SIG-M5 treated with dmso at 0.1 percent for 504 hours (cell line): ENCODE results near the gene DYNC2H1.

Experiments
- DNase-seq: peaks from one replicate; lab custom pipeline; 2025; ENCODE audit not compliant: unreplicated experiment; lab: John Stamatoyannopoulos, UW

The DYNC2H1 gene

DNA sequence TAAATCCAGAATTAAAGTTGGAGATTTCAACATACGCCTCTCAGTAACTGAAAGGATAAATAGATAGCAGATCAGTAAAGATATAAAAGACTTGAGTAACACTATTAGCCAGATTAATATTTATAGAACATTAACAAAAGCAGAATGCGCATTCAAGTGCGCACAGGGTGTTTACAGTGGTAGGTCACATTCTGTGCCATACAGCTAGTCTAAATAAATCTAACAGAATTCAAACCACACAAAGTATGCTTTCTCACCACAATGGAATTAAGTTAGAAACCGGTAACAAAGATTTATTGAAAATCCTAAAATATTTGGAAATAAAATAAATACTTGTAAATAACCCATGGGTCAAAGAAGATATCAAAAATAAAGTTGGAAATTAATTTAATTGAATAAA is 341.0 kb downstream of the DYNC2H1 start:
- no peak for DNase-seq

DNA sequence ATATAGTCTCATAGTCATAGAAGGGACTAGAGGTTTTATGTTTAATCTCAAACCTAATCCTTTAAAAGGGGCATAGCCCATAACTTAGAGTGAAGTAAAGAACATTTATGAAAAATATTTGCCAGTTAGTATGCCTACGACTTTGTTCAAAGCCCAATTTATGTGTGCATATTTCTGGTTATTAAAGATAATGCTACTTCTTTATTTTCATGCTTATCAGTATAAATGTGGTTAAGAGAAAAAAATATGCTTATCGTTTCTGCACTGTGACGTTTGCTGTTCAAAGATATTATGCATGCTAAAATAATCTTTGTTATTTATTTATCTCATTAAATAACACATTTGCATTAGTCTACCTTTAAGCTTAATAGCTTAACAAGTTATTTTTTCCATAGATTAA is 343.9 kb downstream of the DYNC2H1 start:
- DNase-seq, result no peak

DNA sequence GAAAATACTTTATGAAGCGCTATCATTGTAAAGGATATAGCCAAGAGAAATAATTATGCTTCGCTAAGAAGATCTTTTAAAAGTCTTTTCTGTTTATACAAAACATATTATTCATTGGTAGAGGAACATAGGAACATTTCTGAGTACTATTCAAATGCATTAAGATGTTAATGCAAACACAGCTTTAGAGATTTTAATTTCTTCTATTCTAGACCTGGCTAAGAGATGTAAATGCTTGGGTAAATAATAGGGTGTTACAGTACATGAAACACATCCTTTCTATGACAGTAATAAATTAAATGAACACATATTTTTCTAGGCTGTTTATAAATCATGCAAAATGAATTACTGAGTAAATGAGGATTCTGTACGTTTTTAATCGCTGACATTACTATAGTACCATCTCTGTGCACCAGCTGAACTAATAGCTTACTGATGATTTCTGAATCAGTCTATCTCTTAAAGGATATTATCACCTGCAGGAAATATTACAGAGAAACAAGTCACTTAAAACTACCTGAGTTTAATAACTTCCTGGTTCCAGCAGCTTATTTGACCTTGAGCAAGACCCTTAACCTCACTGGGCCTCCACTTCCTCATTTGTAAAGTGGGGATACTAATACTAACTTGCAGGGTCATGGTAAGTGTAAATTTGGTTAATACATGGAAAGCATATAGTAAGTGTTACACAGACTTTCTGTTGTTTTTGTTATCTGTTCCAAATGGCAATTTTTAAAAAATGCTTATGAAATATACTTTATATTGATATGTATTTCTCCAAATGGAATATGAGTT is 344.9 kb downstream of the DYNC2H1 start:
- DNase-seq, result no peak

DNA sequence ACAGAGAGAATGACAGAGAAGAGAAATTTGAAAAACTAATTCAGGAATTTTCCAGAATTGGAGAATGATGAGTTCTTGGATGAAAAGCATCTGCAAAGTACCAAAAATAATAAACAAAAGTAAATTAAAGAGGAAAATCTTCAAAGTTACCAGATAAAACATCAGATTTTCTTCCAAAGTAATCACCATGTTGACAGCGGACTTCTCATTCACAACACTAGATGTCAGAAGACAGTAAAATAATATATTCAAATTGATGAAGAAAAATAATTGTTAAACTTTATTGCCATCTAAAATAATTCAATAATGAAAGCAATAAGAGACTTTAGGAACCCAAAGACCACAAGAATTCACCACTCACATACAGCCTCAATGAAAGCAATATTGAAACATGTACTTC is 355.2 kb downstream of the DYNC2H1 start:
- DNase-seq, result no peak

DNA sequence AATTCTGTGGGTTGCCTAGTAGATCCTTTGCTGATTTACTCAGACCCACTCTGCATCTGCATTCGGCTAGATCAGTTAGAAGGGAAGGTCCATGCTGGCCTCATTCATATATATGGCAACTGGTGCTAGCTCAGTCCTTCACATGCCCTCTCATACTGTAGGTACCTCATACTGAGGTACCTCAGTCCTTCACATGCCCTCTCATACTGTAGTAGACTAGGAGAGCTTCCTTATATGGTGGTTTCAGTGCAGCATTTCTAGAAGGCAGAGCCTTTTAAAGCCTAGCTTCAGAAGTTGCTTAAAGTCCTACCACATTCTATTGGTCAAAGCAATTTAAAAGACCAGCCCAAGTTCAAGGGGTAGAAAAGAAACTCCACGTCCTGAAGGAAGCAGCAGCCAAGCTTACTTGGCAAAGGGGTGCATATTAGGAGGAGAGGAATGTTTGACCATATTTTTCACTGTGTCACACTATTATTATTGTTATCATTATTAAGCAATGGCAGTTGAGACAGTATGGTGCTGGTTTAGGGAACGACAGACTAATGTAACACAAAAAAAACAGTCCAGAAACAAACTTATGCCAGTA is 356.4 kb downstream of the DYNC2H1 start:
- DNase-seq, result no peak

DNA sequence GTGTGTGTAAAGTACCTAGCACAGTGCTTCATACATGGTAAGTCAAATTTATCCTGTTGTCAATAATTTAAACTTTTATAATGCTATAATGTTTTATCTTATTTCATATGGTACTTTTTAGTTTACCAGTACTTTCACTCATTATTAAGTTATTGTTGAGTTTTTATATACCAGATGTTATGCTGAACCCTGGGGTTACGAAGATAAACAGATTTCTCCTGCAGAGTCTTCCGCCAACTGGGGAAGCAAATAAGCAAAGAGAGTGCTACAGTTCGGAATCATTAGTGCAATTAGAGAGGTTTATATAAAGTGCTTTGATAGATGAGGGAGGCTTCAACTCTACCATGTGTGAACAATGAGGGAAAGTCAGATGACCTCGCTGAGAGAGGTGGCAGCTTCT is 362.3 kb downstream of the DYNC2H1 start:
- DNase-seq, result no peak

DNA sequence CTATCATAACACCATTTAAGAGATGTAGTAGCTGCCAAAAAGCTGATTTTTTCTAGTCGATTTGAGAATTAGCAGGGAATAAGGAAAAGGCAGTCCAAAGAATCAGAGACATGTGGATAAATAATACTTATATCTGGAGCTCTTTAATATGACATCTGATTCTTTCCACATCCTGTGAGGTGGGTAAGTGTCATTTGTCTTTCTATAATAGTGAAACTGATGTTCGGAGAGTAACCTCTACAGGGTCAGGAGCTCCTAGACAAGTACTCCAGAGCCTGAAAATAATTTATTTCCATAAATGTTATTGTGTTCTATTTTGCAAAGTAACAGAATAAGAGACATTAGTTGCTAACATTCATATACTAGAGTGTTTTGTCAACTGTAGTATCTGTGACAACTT is 367.6 kb downstream of the DYNC2H1 start:
- DNase-seq, result no peak

DNA sequence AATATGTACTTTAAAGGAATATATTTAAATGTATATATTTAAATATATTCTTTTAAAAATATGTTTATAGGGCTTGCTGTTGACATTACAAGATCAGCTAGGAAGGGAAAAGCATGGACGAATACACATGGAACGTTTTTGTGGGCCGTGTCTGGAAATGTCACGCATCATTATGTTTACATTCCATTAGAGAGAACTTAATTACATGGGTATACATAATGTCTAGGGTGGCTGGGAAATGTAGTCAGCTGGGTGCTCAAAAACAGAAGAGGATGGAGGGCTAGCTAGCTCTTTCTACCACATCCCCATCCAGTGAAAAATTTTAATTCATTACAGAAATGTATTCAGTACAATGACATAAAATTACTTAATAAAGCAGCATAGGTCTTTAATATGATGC is 371.2 kb downstream of the DYNC2H1 start:
- DNase-seq, result no peak

DNA sequence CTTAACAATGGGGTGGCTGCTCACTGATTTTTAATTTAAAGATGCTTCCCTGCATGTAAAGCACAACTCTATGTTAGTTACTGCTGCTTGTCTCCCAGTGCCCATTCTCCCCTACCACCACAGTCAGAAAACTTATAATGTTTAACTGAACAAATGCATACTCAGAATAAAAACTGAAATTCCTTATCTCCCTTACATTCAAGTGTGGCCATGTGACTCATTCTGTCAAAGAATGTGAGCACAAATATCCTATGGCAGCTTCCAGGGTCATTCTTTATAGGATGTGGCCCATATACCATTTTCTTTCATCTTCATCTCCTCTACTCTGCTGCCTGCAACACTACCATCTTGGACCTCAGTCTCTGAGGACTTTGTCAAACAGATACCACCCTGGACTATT is 374.8 kb downstream of the DYNC2H1 start:
- no peak for DNase-seq

DNA sequence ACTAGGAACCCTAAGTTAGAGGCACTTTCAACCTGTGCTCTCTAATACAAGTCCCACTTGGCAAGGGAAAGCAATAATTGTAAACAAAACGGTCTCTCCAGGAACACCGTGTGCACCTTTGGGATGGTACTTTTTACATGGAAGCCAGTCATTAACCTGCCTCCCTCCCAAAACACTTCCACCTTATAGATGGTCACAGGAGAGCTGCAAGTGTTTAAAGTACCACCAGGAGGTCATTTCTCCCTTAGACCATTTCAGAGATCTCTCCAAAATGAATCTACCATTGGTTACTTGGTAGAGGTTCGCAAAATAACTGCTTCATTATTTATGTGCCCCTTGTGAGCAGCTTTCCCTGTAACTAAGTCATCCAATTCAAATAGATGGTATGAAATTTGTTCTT is 375.3 kb downstream of the DYNC2H1 start:
- DNase-seq, result no peak

DNA sequence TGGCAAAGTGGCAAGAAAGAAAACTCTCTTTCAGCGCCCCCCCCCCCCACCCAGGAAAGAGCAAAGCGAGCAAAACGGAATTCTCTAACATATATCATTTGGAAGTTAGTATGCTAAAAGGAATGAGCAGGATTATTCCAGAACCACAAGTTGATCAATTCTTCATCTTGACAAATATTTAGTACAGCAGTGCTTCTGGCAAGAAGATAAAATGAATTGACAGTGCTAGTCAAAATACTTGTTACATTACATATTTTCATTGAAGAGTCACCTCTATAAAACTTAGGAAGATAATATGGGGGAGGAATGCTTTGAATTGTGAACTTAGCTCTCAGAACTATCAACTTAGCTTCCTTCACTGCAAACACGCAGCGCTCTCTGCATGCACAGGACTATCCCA is 377.4 kb downstream of the DYNC2H1 start:
- DNase-seq, result no peak

DNA sequence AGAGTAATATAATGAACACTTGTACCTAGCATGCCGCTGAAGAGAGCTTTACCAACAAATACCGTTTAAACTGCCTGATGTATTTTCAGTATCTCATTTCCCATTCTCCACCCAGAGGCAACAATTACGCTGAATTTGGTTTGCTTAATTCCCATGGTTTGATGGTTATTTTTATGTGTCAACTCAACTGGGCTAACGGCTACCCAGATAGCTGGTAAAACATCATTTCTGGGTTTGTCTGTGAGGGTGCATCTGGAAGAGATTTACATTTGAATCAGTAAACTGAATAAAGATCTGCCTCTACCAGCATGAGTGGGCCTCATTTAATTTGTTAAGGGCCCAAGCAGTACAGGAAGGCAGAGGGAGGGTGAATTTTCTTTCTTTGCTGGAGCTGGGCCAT is 377.9 kb downstream of the DYNC2H1 start:
- no peak for DNase-seq

DNA sequence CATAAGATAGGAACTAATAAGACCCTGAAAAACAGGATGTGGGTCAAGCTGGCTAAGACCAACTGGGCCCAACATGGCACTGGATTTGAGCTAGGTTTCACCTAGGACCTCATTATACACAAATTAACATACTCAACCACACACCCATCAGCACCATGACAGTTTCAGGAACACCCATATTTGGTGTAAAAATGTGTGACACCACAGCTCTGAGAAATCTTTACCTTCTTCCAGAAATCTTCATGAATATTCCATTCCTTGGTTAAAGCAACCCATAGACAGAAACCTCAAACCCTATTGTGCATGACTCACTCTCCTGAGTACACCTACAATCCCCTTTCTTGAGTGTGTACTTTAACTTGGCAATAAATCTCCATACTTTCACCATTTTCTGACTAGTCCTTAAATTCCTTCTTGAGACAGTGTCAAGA is 378.8 kb downstream of the DYNC2H1 start:
- DNase-seq, result no peak

DNA sequence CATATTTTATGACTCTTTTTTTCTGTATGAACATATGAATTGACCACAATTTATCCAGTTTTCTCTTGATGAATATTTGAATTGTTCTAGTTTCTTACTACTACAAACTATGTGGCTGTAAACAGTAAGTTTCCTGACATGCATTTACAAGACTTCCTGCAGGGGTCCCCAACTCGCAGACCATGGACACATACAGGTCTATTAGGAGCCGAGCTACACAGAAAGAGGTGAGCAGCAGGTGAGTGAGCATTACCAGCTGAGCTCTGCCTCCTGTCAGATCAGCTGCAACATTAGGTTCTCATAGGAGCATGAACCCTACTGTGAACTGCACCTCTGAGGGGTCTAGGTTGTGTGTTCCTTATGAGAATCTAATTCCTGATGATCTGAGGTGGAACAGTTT is 379.4 kb downstream of the DYNC2H1 start:
- no peak for DNase-seq

DNA sequence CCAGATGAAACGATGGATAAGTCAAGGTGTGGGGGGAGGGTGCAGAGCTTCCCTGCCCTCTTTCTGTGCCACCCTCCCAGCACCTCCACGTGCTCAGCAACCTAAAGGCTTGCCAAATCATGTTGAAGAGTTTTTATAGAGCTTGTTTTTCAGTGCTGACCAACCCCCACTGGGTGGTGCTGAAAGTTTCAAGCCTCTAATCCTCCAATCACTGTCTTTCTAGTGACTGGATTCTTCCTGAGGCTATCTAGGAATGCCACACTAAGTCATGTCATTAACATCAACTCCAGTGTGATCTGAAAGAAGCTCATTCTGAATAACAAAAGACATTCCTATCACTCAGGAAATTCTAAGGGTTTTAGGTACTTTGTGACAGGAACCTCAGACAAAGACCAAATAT is 382.6 kb downstream of the DYNC2H1 start:
- DNase-seq, result no peak

DNA sequence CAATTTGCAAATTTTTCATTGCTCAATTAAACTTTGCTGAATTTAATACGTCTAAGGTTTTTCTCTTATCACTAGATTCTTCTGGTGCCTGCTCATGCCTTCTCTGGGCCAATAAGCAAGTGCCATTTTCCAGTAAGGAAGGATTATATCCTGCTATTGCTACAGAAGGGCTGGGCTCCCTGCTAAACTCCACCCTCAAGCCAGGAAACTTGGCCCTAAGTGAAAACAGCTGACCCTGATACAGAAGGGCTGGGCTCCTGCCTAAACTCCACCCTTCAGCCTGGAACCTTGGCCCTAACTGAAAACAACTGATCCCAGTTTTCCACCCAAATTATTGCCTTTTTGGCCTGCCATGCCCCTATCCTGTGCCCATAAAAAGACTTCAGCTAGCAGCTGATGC is 385.3 kb downstream of the DYNC2H1 start:
- DNase-seq, result no peak

DNA sequence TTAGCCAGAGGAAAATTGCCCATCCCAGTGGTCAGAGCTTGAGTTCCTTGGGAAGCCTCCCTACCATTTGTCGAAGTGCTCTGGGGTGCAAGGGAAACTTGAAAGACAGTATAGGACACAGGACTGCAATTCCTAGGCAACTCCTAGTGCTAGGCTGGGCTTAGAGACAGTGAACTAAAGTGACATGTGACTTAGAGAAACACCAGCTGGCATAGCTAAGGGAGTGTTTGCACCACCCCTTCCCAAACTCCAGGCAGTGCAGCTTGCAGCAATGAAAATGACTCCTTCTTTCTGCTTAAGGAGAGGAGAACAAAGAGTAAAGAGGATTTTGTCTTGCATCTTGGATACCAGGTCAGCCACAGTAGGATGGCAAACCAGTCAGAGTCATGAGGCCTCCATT is 388.0 kb downstream of the DYNC2H1 start:
- no peak for DNase-seq

DNA sequence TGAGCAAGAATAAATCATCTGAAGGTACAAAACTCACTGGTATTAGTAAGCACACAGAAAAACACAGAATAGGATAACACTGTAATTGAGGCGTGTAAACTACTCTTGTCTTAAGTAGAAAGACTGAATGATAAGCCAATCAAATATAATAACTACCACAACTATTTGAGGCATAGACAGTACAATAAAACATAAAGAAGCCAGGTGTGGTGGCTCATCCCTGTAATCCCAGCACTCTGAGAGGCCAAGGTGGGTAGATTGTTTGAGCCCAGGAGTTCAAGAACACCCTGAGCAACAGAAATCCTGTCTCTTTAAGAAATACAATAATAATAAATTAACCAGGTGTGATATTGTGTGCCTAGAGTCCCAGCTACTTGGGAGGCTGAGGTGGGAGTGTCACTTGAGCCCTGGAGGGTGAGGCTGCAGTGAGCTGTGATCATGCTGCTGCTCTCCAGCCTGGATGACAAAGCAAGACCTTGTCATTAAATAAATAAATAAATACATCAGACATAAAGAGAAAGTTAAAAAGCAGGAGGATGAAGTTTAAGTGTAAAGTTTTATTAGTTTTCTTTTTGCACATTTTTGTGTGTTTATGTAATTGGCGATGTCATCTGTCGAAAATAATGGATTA is 390.6 kb downstream of the DYNC2H1 start:
- no peak for DNase-seq

DNA sequence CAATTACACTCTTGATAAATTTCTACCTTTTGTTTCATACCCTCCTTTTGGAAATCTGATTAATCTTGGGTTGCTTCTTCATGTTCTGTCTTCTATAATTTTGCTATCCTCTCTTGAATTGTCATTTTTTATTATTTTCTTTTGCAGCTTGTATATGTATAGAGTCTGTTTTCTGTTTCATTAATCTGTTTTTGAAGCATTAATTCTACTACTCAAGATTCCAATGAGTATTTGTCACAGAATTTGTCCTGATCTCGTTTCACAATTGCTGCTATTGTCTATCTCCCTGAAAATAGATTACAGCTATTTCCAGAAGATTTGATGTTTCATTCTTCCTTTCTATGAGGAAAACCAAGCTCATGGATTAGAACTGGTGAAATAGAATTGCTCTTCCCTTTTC is 406.1 kb downstream of the DYNC2H1 start:
- DNase-seq, result no peak

DNA sequence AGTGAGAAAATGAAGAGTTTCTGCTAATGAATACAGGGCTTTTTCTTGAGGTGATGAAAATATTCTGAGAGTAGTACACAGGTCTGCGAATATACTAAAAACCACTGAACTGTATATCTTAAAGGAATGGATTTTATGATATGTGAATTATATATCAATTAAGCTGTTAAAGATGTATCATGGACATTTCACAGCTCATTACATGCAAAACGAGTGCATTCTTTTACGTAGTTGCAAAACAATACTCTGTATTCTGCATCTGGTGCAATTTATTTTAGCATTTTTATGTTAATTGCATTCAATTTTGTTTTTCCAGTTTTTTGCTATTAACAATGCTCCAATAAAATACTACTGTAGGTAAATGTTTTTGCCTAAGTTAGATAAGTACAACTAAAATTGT is 411.6 kb downstream of the DYNC2H1 start:
- no peak for DNase-seq

DNA sequence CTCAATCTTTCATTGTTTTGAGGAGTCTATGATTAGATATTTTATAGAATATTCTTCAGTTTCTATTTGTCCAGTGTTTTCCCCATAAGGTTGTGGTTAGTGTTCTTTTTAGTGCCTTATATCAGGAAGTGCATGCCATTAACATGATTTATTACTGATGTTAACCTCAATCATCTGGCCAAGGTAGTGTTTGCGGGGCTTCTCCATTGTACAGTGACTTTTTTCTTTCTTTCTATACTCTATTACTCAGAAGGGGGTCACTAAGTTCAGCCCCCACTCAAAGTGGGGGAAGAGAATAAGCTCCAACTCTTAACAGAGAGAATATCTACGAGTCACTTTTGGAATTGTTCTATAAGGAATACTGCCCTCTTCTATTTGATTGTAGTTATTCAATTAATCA is 415.8 kb downstream of the DYNC2H1 start:
- no peak for DNase-seq

DNA sequence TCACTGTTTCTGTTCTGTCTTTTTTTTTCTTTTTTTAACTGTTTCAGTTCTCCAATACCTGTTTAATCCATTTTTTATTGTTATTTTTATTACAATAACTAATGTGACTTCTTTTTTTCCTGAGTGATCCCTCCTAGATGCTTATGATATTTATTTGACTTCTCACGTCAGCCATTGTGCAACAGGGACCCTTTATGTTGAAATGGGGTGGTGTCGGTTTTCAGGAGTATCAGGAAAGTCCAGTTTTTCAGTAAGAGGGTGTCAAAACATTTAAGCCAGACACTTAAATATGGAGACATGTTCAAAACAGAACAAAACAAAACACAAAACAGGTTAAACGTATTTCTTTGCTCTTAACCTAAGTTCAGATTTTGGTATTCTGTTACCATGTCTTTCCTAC is 418.8 kb downstream of the DYNC2H1 start:
- DNase-seq, result no peak

DNA sequence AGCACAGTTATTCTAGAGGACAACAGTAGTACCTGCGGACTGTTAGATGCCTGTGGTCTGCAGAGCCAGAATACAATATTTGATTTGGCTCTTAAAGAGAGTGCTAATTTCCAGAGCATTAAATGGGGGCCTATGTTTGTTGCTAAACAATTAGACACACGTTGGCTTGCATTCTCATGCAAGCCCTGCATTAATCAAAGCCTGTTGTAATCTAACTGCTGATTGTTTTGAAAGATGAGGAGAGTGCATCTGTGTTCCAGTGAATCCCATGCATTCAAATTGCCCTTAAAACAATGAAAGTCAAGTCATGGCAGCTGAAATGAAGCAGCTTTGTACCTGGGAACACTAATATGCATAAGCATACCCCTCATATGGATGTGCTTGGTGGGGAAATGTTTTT is 419.4 kb downstream of the DYNC2H1 start:
- no peak for DNase-seq
